Middle frontal gyrus (tissue), 1 donor: ENCODE measurements around the gene GARIN5B.

Experiments used
- DNase-seq: peaks from one replicate; pipeline ENCODE4 v3.0.0-alpha.2; 2015; ENCODE audit warnings: low spot score; ENCODE audit errors: extremely low spot score

The GARIN5B gene

GRCh38 chr19:55324662-55325061 is 38.4 kb downstream of the GARIN5B start:
- no peak for DNase-seq

GRCh38 chr19:55322204-55322885 is 40.7 kb downstream of the GARIN5B start:
- no peak for DNase-seq

DNA sequence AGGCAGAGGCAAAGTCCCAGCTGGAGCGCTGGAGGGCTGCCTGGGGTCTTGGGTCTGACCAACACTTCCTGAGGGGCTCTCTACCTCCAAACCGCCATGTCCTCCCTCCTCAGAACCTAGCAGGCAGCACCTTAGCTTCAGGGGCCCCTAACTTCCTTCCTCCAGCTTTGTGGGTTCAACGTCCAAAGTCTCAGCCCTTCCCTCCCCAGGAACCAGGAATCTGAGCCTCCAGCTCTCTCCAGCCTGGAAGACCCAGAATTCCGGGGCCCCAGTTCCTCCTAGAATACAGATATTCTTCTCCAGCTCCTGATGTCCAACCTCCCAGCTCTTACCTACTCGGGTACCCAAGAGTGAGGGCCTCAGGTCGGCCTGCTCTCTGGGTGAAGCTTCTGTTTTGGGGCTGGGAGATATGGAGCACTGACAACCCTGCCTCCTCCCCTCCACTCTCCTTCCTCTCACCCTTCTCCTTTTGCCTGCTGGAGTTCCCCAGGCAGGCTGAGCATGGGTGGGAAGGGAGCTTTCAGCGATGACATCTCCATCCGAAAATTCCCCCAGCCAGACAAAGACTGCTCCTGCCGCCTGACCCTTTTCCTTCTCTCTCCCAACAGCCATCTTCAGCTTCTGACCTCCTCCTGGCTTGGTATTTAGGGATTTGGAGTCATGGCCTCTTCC is 41.5 kb downstream of the GARIN5B start:
- no peak for DNase-seq

DNA sequence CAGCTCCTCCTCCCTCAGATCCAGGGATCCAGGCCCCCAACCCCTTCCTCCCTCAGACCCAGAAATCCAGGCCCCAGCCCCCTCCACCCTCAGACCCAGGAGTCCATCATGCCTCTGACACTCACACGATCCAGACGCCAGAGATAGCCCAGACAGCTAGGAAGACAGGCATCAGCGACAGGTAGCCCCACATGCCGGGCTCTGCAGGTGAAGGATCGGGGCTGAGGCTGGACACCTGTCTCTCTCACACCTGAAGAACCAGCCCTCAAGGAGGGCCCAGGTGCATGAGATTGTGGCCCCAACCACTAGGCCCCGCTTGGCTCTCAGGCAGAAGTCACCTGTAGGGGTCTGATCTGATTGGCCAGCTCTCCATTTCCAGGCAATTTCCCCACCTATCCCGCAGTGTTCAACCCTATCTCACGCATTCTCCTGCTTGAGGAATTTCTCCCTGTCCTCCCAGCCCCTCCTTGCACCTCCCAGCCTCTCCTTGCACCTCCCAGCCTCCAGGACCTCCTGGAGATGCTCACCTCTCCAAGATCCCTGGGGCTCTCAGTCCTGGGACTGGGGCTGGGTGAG is 42.1 kb downstream of the GARIN5B start:
- DNase-seq, result no peak

DNA sequence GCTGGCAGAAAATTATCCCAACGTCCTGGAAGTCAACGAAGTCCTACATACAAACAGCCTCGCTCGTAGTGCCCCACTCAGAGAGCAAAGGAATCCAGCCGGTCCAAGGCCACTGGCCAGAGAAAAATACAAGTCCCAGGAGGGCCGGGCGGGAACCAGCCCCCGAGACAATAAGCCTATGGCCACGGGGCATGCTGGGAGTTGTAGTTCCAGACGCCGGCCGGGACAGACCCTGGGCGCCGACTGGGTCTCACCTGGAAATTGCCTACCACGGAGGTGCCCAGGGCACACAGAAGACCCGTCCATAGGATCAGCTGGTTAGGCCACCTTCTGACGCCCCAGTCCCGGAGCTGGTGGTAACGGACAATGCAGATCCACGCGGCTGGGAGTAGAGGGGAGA is 43.3 kb downstream of the GARIN5B start:
- DNase-seq, result no peak

DNA sequence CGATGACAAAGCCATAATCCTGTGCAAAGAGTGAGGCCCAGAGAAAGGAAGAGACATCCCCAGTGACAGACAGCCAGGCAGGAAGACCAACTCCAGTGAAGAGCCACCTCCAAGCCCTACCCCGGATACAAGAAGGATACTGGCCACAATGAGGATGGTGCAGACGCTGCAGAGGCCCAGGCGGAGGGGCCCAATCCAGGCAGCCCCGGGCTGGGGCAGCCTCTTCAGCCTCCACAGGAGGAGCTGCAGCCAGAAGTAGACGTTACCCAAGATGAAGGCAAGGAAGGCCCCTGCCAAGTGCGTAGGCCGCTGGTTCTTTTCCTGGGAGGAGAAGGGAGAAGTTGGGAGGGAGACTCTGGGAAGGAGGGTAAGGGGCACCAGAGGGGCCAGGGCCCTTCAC is 46.4 kb downstream of the GARIN5B start:
- no peak for DNase-seq

DNA sequence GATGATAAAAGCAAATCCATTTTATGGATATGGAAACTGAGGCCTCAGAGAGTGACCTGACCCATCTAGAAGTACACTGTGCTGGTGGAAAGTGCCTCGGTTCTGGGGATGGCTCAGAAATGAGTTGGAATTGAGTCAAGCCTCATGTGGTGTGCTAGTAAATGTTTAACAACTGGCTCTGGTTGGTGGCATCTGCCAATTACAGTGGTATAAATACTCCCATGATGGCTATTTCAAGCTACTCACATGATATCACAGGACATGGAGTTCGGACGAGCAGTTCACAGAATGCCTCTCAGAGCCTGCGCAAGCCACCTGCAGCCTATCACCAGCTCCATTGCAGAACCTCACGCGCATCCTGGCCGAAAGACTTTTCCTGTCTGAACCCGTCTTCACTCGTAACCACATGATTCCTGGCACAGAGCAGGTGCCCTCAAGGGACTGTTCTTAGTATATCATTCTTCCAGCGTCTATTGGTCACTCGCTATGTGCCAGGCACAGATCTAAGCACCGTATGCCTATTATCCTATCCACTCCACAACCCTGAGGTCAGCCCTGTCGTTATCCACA is 47.0 kb downstream of the GARIN5B start:
- DNase-seq, result no peak

DNA sequence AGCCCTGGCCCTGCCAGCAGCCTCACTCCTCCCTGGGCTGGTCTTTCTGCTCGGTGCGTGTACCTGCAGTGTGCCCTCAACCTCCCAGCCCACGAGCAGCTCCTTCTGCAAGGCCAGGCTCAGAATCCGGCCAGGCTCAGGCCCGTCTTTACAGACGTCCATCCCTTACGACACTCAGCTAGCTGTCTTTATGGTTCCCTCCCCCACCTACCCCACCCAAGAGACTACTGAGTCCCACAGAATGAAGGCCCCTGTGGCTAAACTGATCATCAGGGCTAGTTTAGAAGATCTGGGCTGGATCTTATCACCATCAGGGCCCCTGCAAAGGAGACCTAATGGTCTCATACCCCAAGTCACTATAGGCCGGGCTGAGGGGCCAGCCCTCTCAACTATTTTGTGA is 48.7 kb downstream of the GARIN5B start:
- no peak for DNase-seq

DNA sequence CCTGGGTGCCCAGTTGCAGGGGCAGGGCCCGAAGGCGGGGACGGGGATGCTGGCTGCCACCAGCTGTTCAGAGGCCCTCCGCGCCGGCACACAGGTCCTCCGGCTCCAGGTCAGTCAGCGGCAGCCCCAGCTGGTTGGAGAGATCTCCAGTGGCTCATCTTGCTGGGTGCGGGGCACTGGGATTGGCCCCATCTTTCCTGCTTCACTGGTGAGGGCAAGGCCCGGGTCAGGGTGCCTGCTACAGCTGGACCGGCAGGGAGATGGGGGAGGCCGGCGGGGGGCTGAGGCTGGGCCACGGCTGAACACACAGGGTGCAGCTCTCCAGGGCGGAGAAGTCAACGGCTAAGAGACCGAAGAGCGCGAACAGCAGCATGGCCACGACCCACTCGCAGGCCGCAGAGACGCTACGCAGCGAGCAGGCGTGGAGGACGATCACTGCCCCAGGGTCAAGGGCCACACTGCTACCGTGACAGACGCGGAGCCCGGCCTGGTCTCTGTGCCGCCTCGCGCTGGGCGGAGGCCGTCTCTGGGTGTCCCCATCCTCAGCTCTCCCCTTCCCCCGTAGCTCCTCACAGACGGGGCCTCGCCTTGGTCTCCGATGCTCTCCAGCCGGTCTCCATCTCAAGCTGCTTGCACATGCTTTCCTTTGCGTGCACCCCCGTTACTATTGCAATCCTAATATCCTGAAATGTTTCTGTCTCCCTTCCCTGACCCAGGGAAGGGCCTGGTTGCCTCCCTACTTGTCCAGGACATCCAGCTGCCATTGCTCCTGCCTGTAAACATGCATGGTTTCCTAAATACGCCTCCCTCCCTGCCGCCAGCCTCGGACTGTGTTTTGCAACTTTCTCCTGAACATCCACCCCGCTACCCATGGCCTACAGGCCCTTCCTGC is 50.2 kb downstream of the GARIN5B start:
- no peak for DNase-seq

DNA sequence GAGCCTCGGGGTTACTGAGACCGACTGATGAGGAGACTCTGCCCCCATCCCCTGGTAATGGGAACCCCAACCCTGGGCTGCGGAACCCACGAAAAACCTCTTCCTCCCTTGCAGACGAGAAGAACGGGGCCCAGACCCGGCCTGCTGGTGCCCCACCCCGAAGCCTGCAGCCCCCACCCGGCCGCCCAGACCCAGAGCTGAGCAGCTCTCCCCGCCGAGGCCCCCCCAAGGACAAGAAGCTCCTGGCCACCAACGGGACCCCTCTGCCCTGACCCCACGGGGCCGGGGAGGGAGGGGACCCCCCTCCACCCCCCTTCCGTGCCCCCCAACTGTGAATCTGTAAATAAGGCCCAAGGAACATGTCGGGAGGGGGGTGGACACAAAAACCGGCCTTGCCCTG is 51.3 kb downstream of the GARIN5B start:
- DNase-seq, result no peak

- DNase-seq, result no peak
Measured at GRCh38 chr19:55311397-55311796, 51.7 kb downstream of the GARIN5B start.

DNA sequence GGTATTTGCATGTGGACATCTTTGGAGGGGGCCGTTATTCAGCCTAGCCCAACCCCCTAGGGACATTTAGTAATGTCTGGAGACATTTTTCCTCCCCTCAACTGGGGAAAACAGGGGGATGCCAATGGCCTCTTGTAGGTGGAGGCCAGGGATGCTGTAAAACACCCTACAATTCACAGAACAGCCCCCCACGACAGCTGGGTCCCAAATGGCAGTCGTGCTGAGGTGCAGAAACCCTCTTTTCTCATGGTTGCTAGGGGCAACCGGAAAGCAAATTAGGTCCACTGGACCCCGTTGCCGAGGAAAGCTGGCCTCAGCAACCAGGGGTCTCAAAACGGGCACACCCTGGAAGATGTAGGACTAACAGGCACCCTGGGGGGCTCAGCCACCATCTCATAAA is 52.6 kb downstream of the GARIN5B start:
- DNase-seq, result no peak

DNA sequence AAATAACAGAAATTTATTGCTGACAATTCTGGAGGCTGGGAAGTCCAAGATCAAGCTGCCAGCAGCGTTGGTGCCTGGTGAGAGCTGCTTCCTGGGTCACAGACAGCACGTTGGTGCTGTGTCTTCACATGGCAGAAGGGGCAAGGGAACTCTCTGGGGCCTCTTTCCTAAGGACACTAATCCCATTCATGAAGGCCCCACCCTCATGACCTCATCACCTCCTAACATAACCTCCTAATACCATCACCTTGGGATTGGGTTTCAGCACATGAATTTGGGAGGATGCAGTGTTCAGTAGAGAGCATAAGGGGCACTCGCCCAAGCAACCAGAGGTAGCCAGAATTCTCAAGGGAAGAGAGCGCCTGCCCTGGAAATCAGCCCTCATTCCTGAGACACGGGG is 53.6 kb downstream of the GARIN5B start:
- no peak for DNase-seq

DNA sequence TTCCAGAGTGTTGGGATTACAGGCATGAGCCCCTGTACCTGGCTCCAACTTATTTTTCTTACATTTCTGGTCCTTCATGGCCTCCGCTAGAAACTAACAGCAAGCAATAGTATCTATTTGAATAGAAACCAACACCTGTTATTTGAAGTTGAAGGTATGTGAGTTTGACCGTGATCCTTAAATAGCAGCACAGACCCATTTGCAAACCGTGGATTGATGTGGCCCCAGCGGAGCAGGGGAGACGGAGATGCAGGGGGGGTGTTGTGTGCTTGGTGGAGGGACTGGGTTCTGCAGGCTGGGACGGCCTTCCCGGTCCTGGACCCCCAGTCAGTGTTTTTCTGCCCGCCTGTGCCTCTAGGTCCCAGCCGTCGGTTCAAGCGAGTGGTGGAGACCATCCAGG is 54.8 kb downstream of the GARIN5B start:
- DNase-seq, result no peak

GRCh38 chr19:55306712-55307111 is 56.3 kb downstream of the GARIN5B start:
- DNase-seq, result no peak

DNA sequence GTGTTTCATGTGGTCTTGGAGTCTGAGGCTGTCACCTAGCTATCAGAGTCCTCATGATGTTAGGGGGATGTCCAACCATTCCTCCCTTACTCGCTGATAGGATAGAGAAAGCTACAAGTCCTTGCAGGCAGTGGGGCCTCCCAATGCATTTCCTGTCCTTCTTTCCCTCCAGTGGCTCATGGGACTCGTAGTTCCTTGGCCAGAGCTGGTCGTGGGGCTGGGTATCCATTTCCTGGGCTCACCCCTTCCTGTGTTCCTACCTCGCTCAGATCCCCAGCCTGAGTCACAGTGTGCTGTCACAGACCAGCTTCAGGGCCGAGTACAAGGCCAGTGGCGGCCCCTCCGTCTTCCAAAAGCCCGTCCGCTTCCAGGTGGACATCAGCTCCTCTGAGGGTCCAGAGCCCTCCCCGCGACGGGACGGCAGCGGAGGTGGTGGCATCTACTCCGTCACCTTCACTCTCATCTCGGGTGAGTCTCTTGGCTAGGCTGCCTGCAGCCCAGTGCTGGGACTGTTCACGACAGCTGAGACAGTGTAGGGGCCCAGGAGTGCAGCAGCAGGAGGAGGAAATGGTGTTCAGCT is 57.0 kb downstream of the GARIN5B start:
- DNase-seq, result no peak

DNA sequence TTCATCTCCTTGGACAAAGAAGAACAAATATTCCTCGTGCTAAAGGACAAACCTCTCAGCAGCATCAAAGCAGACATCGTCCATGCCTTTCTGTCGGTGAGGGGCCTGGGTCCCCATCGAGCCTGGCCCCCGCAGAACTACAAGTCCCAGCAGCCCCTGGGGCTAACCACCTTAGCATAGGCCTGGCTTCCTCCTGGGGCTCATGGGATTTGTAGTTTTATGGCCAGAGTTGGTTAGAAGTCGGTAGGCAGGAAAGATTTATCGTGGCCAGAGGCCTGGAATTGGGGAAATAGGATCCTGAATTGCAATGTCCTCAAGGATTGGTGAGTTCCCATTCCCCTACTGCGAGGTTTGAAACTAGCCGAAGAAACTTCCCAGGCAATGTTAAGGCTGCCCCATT is 57.6 kb downstream of the GARIN5B start:
- DNase-seq, result no peak

DNA sequence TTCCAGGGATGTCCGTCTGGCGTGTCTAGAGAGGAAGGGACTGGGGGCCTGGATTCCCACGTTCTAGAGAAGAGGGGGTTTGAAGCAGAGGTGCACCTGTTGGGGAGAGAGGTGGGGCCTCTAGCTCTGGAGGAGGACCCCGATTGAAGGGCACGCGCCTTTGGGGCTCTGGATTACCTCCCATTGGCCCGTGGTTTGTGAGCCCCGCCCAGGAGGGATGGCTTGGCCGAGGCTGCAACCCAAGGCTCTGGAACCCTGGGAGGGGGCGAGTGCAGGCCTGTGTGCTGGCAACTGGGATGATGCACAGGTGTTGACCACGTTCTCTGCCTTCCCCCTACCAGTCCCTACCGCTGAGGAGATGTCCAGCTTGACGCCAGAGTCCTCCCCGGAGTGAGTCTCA is 58.1 kb downstream of the GARIN5B start:
- no peak for DNase-seq
